SU-DHL-6 (cell line): ENCODE data around the gene MED7.

Experiments used
- EZH2phosphoT487 ChIP-seq: fragments of 200-600 bp; sonication (generic), shearing (Covaris generic); conservative IDR thresholded peaks from 2 replicates; pipeline ENCODE4 v1.6.1; 2018; ENCODE audit warnings: mild to moderate bottlenecking, antibody characterized with exemption, low read length, moderate library complexity, mixed read lengths
- TF ChIP-seq, protein P1 (sequence below): fragments of 200-600 bp; sonication (generic); IDR thresholded peaks from one replicate; pipeline ENCODE4 v1.5.1; 2017; ENCODE audit warnings: antibody characterized with exemption, mild to moderate bottlenecking, low read length, moderate library complexity; ENCODE audit not compliant: insufficient read depth, poor library complexity, severe bottlenecking

DNA sequence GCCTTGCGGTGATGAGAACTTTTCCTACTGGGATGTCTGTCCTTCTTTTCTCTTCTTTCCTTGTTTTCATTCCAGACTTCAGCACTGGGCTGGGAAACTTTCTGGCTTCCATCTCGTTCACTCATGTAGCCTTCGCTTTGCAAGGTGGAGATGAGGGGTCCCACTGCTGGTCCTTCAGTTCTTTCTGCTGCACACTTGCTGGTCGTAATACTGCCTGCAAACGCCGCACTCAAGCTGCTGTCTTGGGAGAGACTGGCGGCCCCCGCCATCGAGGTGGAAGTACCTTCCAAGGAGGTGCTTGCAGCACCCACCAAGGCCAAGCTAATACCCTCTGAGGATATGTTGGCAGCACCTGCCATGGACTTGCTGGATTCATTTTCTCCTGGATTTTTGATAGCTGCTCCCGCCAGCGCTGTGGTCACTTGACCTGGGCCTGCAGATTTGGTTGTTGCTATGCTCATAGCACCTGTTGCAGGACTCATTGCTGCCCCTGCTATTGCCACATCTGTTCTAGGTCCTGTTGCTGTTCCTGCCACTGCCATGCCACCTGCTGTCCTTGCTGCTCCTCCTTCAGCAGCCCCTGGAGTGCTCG, 20.4 kb upstream of the MED7 start:
- TF ChIP-seq EZH2phosphoT487, result no peak
- TF ChIP-seq, protein P1, sequence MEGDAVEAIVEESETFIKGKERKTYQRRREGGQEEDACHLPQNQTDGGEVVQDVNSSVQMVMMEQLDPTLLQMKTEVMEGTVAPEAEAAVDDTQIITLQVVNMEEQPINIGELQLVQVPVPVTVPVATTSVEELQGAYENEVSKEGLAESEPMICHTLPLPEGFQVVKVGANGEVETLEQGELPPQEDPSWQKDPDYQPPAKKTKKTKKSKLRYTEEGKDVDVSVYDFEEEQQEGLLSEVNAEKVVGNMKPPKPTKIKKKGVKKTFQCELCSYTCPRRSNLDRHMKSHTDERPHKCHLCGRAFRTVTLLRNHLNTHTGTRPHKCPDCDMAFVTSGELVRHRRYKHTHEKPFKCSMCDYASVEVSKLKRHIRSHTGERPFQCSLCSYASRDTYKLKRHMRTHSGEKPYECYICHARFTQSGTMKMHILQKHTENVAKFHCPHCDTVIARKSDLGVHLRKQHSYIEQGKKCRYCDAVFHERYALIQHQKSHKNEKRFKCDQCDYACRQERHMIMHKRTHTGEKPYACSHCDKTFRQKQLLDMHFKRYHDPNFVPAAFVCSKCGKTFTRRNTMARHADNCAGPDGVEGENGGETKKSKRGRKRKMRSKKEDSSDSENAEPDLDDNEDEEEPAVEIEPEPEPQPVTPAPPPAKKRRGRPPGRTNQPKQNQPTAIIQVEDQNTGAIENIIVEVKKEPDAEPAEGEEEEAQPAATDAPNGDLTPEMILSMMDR, result no peak
